K562 (cell line): Measurements from ENCODE around the gene SFMBT2. TPM values are rescaled to one million over a fixed set of nuclear protein-coding genes. Genes with fewer than 3 reads are reported as not detected.
A peak's percentile ranks its signal among the peaks of the same experiment; 100 is the strongest.

ENCODE experiments used
- ATAC-seq: fragments of 200-7000 bp; cut with Tn5 transposase; 3 replicates; pipeline ENCODE4 v1.9.1; 2020; ENCODE audit warnings: moderate library complexity
- BruUV-seq: library from RNA; stranded (reverse); fragments of 400-500 nt; replicated peaks from 2 replicates; lab custom pipeline; 2021; lab: Mats Ljungman, UMichigan
- CTCF ChIA-PET: fragments of 300-600 bp; formaldehyde crosslinking; extraction: SDS; loops from one replicate; lab custom pipeline; 2021; ENCODE audit warnings: low intra/inter-chr PET ratio; lab: Yijun Ruan, JAX
- POLR2A ChIA-PET: fragments of 300-600, 350-650 bp; sonication (Branson Sonifier 250); formaldehyde crosslinking; extraction: SDS; loops from one replicate; lab custom pipeline; 2021; ENCODE audit warnings: antibody characterized with exemption, inconsistent platforms; lab: Yijun Ruan, JAX
- DNase-seq, 4 experiments: peaks; one replicate each; pipeline versions ENCODE4 v3.0.0 to v3.0.0-alpha.2; 2011 to 2018; ENCODE audit warnings: low spot score in 3 of 4, mixed read lengths in 3 of 4; ENCODE audit errors: extremely low read depth in 1 of 4
- FAIRE-seq: peaks from 2 replicates; lab custom pipeline; 2011; peaks lifted over from hg19 to GRCh38; lab: Jason Lieb, UNC
- H2AFZ ChIP-seq: 2 replicates; pipeline ENCODE4 v1.6.0; 2011; ENCODE audit warnings: low read depth, low read length, control low read depth, inconsistent platforms
- H3K27ac ChIP-seq: fragments of 200-600 bp; 3 replicates; pipeline ENCODE4 v1.8.0; 2011; ENCODE audit warnings: low read depth, mild to moderate bottlenecking, control low read depth, inconsistent platforms, low read length, moderate library complexity, mixed read lengths; ENCODE audit errors: extremely low read depth
- H3K27me3 ChIP-seq, 2 experiments: fragments of 300-600 bp in 1 of 2; 2 replicates in 1 of 2; 3 replicates in 1 of 2; pipeline versions ENCODE4 v1.6.0 to v1.8.0; 2011; ENCODE audit warnings: inconsistent platforms in 2 of 2, low read length in 2 of 2, mild to moderate bottlenecking in 1 of 2, mixed read lengths in 1 of 2, moderate library complexity in 1 of 2; ENCODE audit not compliant: control insufficient read depth in 2 of 2, insufficient read depth in 2 of 2
- H3K36me3 ChIP-seq: fragments of 300-600 bp; 3 replicates; pipeline ENCODE4 v1.8.0; 2011; ENCODE audit warnings: mild to moderate bottlenecking, low read length, inconsistent platforms; ENCODE audit not compliant: control insufficient read depth, insufficient read depth
- H3K4me1 ChIP-seq, 2 experiments: fragments of 200-600 bp in 1 of 2; replicated peaks in 1 of 2; 2 replicates in 1 of 2; 3 replicates in 1 of 2; pipeline versions ENCODE4 v1.5.1 to v1.8.0; 2011; ENCODE audit warnings: inconsistent platforms in 2 of 2, low read length in 2 of 2, mild to moderate bottlenecking in 1 of 2, mixed read lengths in 1 of 2, moderate library complexity in 1 of 2; ENCODE audit not compliant: control insufficient read depth in 2 of 2, insufficient read depth in 2 of 2
- H3K4me2 ChIP-seq: 2 replicates; pipeline ENCODE4 v1.6.1; 2011; ENCODE audit warnings: low read length, control low read depth, inconsistent platforms, mixed read lengths; ENCODE audit not compliant: insufficient read depth
- H3K4me3 ChIP-seq: fragments of 200-600 bp; sonication (generic), shearing (Covaris generic); 2 replicates; pipeline ENCODE4 v1.5.1; 2016; ENCODE audit warnings: control low read depth, inconsistent platforms
- H3K79me2 ChIP-seq: fragments of 200-600 bp; 3 replicates; pipeline ENCODE4 v1.8.0; 2011; ENCODE audit warnings: low read length, inconsistent platforms; ENCODE audit not compliant: control insufficient read depth, insufficient read depth
- H3K9ac ChIP-seq, 2 experiments: 2 replicates each; pipeline versions ENCODE4 v1.6.0 to v1.6.1; 2011; ENCODE audit warnings: low read depth in 2 of 2, low read length in 2 of 2, control low read depth in 1 of 2, inconsistent platforms in 1 of 2, mild to moderate bottlenecking in 1 of 2, mixed read lengths in 1 of 2; ENCODE audit not compliant: insufficient read depth in 1 of 2
- H3K9me1 ChIP-seq: one replicate; pipeline ENCODE4 v1.6.0; 2011; ENCODE audit warnings: inconsistent platforms, mild to moderate bottlenecking, low read length, moderate library complexity; ENCODE audit not compliant: control insufficient read depth, insufficient read depth
- H3K9me3 ChIP-seq: replicated peaks from 2 replicates; pipeline ENCODE4 v1.5.1; 2011; ENCODE audit warnings: low read depth, low read length, inconsistent platforms; ENCODE audit not compliant: control insufficient read depth, insufficient read depth
- H4K20me1 ChIP-seq: replicated peaks from 2 replicates; pipeline ENCODE4 v1.6.1; 2011; ENCODE audit warnings: low read length, inconsistent platforms, mixed read lengths; ENCODE audit not compliant: control insufficient read depth, insufficient read depth
- BRD4 ChIP-seq: fragments of 200-600 bp; sonication (generic); IDR thresholded peaks from 2 replicates; pipeline ENCODE4 v1.6.1; 2017; ENCODE audit warnings: inconsistent platforms
- FOSL1 ChIP-seq: fragments of 200-800 bp; sonication (Bioruptor generic); conservative IDR thresholded peaks from 2 replicates; pipeline ENCODE4 v1.6.1; 2016; ENCODE audit warnings: missing genetic modification characterization, missing compliant biosample characterization
- HDGF ChIP-seq: fragments of 450-650 bp; IDR thresholded peaks from 2 replicates; pipeline ENCODE4 v1.6.1; 2016
- HINFP ChIP-seq: fragments of 450-650 bp; conservative IDR thresholded peaks from 2 replicates; pipeline ENCODE4 v1.6.1; 2016; ENCODE audit warnings: missing genetic modification characterization, low read depth, mild to moderate bottlenecking, control low read depth, missing compliant biosample characterization
- HLTF ChIP-seq: fragments of 450-650 bp; IDR thresholded peaks from 2 replicates; pipeline ENCODE4 v1.6.1; 2016
- HMBOX1 ChIP-seq: sonication (generic); IDR thresholded peaks from 2 replicates; pipeline ENCODE4 v1.6.1; 2016
- KDM2B ChIP-seq: fragments of 250-450 bp; sonication (Bioruptor Pico); IDR thresholded peaks from 2 replicates; pipeline ENCODE4 v1.8.0; 2021; ENCODE audit warnings: mild to moderate bottlenecking, moderate library complexity
- LARP7 ChIP-seq: fragments of 450-650 bp; IDR thresholded peaks from 2 replicates; pipeline ENCODE4 v1.6.1; 2016
- LEF1 ChIP-seq: fragments of 450-650 bp; IDR thresholded peaks from 2 replicates; pipeline ENCODE4 v1.6.1; 2016; ENCODE audit warnings: mild to moderate bottlenecking
- NKRF ChIP-seq: fragments of 450-650 bp; IDR thresholded peaks from 2 replicates; pipeline ENCODE4 v1.6.1; 2016; ENCODE audit warnings: borderline replicate concordance
- PHF21A ChIP-seq: fragments of 450-650 bp; IDR thresholded peaks from 2 replicates; pipeline ENCODE4 v1.6.1; 2017; ENCODE audit warnings: low read depth, borderline replicate concordance
- SNIP1 ChIP-seq: fragments of 450-650 bp; IDR thresholded peaks from 2 replicates; pipeline ENCODE4 v1.7.1; 2017; ENCODE audit warnings: low read depth, mild to moderate bottlenecking
- TAF15 ChIP-seq: fragments of 200-400 bp; formaldehyde crosslinking; IDR thresholded peaks from 2 replicates; pipeline ENCODE4 v1.6.1; 2017; ENCODE audit warnings: mild to moderate bottlenecking, low read depth, low read length, moderate library complexity
- U2AF2 ChIP-seq: fragments of 200-400 bp; formaldehyde crosslinking; optimal IDR thresholded peaks from 2 replicates; pipeline ENCODE3; 2017; ENCODE audit warnings: low read depth, mild to moderate bottlenecking, low read length
- ZBTB26 ChIP-seq: fragments of 450-650 bp; formaldehyde crosslinking; IDR thresholded peaks from 2 replicates; pipeline ENCODE4 v1.4.0; 2022; ENCODE audit warnings: missing genetic modification characterization
- ZFP30 ChIP-seq: fragments of 250-450 bp; sonication (Bioruptor Pico); IDR thresholded peaks from 2 replicates; pipeline ENCODE4 v1.8.0; 2022; ENCODE audit warnings: moderate library complexity, mild to moderate bottlenecking, inconsistent platforms, borderline replicate concordance
- ZNF639 ChIP-seq, 2 experiments: fragments of 200-800 bp in 1 of 2; sonication (Bioruptor generic) in 1 of 2; sonication (generic) in 1 of 2; formaldehyde crosslinking in 1 of 2; IDR thresholded peaks in 1 of 2; conservative IDR thresholded peaks in 1 of 2; 2 replicates each; pipeline versions ENCODE4 v1.5.0 to v1.6.1; 2016 to 2020; ENCODE audit warnings: missing compliant biosample characterization in 1 of 2, missing genetic modification characterization in 1 of 2, missing genetic modification reagents in 1 of 2
- in situ Hi-C: fragments of 300-500 bp; cut with MboI; formaldehyde crosslinking; loops from 4 replicates; pipeline ENCODE4 v1.15.0; 2018; ENCODE audit warnings: inconsistent platforms, mixed read lengths
- intact Hi-C: fragments of 100-400 bp; cut with micrococcal nuclease; formaldehyde crosslinking; loops from 2 replicates; pipeline ENCODE4 v1.14.2; 2022
- polyA plus RNA-seq, 8 experiments: library from polyadenylated mRNA; depleted of rRNA in 4 of 8; stranded (reverse) in 5 of 8; unstranded in 3 of 8; fragments of >200 nt; fragmentation: Nextera tagmentation in 2 of 8; fragmentation: Illumina TruSeq in 1 of 8; extraction: Ambion mirVana in 2 of 8; extraction: Trizol in 1 of 8; gene quantifications; 2 replicates each; pipeline versions ENCODE4 v1.2.1 to v1.2.3, GENCODE V29; 2011 to 2014; ENCODE audit warnings: inconsistent platforms in 1 of 8, missing spikeins in 1 of 8
- total RNA-seq, 7 experiments: library from RNA; depleted of rRNA in 6 of 7; stranded (reverse); fragments of >200 nt in 6 of 7; fragmentation: Illumina TruSeq in 2 of 7; extraction: Trizol in 2 of 7; gene quantifications; 2 replicates each; pipeline versions ENCODE4 v1.2.1 to v1.2.3, GENCODE V29; 2011 to 2021; ENCODE audit warnings: low replicate concordance in 1 of 7

SFMBT2 gene
- total and polyA plus RNA-seq, 9 of the 15 experiments (the other 6 are each of a cell fraction or from before 2014, with no cell fraction given) = 1.2 to 13.6 (median 7.6) TPM

GRCh38 chr10:7319632-7320031 lies 91.2 kb downstream of the SFMBT2 start:
- CTCF ChIA-PET = no interaction called here
- H4K20me1 ChIP-seq = no peaks in the 10 kb centered on the region; the same call in 1 of the 2 replicates
- no peaks in the 10 kb centered on the region for H3K9me1 ChIP-seq
- H3K4me3 ChIP-seq = no peak overlapping the region
- no peak overlapping the region for H3K9ac ChIP-seq
- H3K4me2 ChIP-seq = no peak overlapping the region
- FAIRE-seq (no peak), ATAC-seq (no peak), DNase-seq (no peak)
- intact Hi-C loops (loop anchor here (10.0 kb wide), 1 partner anchor 85 kb away; no protein-coding TSS in a partner anchor), in situ Hi-C loops (no loop called here)
- no TSS peak for BruUV-seq
- POLR2A ChIA-PET = no interaction called here
- no peaks in the 10 kb centered on the region for H3K9me3 ChIP-seq
- H3K4me1 ChIP-seq = peaks cover under 1 to 3% of the 10 kb centered on the region in 2 experiments; a peak in 1 of 5 replicates
- peaks cover 52% of the 10 kb centered on the region for H3K79me2 ChIP-seq
- H3K27ac ChIP-seq = no peak overlapping the region
- H2AFZ ChIP-seq = no peak overlapping the region
- H3K36me3 ChIP-seq = no peaks in the 10 kb centered on the region; the same call in 2 of the 3 replicates
- no peaks in the 10 kb centered on the region for H3K27me3 ChIP-seq
- no peak for TF ChIP-seq FOSL1 (tag)
- no peak for TF ChIP-seq HMBOX1
- TF ChIP-seq KDM2B (CRISPR knock-in tag) = no peak
- TF ChIP-seq ZFP30 = no peak
- TF ChIP-seq BRD4 = no peak
- TF ChIP-seq HINFP (tag) = no peak
- no peak for TF ChIP-seq TAF15
- no peak for TF ChIP-seq PHF21A
- TF ChIP-seq ZNF639 (CRISPR knock-in tag; conservative IDR thresholded peaks at IDR 0.05 in 1 of 2, IDR thresholded peaks at IDR 0.05 in 1 of 2) = no peak
- TF ChIP-seq HDGF = no peak
- peak; percentile 51; the same call in 1 of the 2 replicates for TF ChIP-seq LARP7
- TF ChIP-seq NKRF = peak; percentile 46; the same call in 1 of the 2 replicates
- no peak for TF ChIP-seq LEF1
- no peak for TF ChIP-seq SNIP1
- TF ChIP-seq U2AF2 = no peak
- no peak for TF ChIP-seq HLTF
- TF ChIP-seq ZBTB26 (CRISPR knock-in tag) = 0 out of 2 replicates have a peak, but pooled peaks have one; percentile 3
